Measurements from ENCODE around the gene LIG1.
A peak's percentile ranks its signal among the peaks of the same experiment; 100 is the strongest.

The LIG1 gene

DNA sequence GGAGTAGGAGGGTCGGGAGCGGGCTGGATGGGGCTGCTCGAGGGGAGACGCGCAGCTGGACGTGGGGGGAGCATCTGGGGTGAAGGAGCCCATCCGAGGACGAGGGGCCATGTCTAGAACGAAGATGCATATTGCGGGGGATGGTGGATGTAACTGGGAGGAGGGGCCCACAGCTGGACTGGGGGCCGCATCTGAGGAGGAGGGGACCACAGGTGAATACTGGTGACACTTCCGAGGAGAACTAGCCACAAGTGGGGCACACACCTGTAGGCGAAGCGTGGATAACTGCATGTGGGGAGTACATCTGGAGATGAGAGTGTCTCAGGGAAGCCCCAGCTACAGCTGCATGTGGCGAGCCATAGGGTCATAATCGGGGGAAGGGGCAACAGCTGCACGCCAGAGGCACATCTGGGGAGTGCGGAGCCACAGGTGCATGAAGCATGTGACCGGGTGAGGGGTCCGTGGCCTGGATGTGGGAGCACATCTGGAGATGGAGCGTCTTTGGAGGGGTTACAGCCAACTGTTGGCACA is 738 bp upstream of the LIG1 start:
- TF ChIP-seq CTCF (conservative IDR thresholded peaks at IDR 0.05; ENCODE audit: low read depth, low read length): no peak
- Histone ChIP-seq H3K4me2 (peak overlapping the region; percentile 77), H3K36me3 (ENCODE audit: insufficient read depth) (no peaks in the 10 kb centered on the region), H4K20me1 (ENCODE audit: insufficient read depth) (no peaks in the 10 kb centered on the region), H3K4me1 (ENCODE audit: low read depth, poor library complexity, severe bottlenecking) (peaks cover 23% of the 10 kb centered on the region), H3K79me2 (ENCODE audit: insufficient read depth, low read depth) (peaks cover 24% of the 10 kb centered on the region; the same call in 1 of the 2 replicates), H3K4me3 (IDR thresholded peaks at IDR 0.05; ENCODE audit: insufficient read depth, low read depth, low read length) (no peak overlapping the region), H3K27ac (no peak overlapping the region), H3K27me3 (ENCODE audit: insufficient read depth, low read depth) (no peaks in the 10 kb centered on the region), H3K9ac (peak overlapping the region; percentile 84; the same call in 1 of the 2 replicates), H2AFZ (ENCODE audit: low read depth) (peak overlapping the region; percentile 99; the same call in 1 of the 2 replicates)

- no peaks in the 10 kb centered on the region for H3K27me3 ChIP-seq (ENCODE audit: insufficient read depth, low read depth)
- peaks cover 23% of the 10 kb centered on the region for H3K4me1 ChIP-seq (ENCODE audit: low read depth, poor library complexity, severe bottlenecking)
- H3K27ac ChIP-seq: no peak overlapping the region; the same call in 1 of the 2 replicates
- H2AFZ ChIP-seq (ENCODE audit: low read depth): 0 out of 2 replicates have a peak overlapping the region, but pooled peaks have one; percentile 99
- peaks cover 3% of the 10 kb centered on the region; the same call in 1 of the 2 replicates for H3K36me3 ChIP-seq (ENCODE audit: insufficient read depth)
- no peaks in the 10 kb centered on the region for H4K20me1 ChIP-seq (ENCODE audit: insufficient read depth)
- H3K4me3 ChIP-seq (IDR thresholded peaks at IDR 0.05; ENCODE audit: insufficient read depth, low read depth, low read length): peak overlapping the region; percentile 39
- no peak for TF ChIP-seq CTCF (conservative IDR thresholded peaks at IDR 0.05; ENCODE audit: low read depth, low read length)
- H3K79me2 ChIP-seq (ENCODE audit: insufficient read depth, low read depth): peaks cover 24% of the 10 kb centered on the region; the same call in 1 of the 2 replicates
- peak overlapping the region; percentile 29; the same call in 1 of the 2 replicates for H3K4me2 ChIP-seq
- peak overlapping the region; percentile 84; the same call in 1 of the 2 replicates for H3K9ac ChIP-seq
Observed at GRCh38 chr19:48169578-48169938, 586 bp downstream of the LIG1 start.

DNA sequence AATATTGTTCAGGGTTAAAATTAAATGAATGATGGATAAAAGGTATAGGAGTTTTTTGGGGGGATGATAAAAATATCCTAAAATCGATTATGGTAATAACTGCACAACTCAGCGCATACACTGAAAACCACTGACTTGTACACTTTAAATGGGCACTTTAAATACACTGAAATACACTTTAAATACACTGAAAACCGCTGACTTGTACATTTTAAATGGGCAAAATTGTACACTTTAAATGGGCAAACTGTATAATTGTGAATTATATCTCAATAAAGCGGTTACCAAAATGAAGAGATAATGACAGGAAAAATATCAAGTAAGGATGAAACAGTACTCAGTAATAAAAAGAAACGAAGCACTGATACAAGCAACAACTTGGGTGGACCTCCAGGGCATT is 1.5 kb downstream of the LIG1 start:
- no peak overlapping the region for H3K4me3 ChIP-seq (IDR thresholded peaks at IDR 0.05; ENCODE audit: insufficient read depth, low read depth, low read length)
- no peak for TF ChIP-seq CTCF (conservative IDR thresholded peaks at IDR 0.05; ENCODE audit: low read depth, low read length)
- H3K9ac ChIP-seq: no peak overlapping the region
- H3K27ac ChIP-seq: no peak overlapping the region
- H3K4me2 ChIP-seq: peak overlapping the region; percentile 29; the same call in 1 of the 2 replicates
- peaks cover 6% of the 10 kb centered on the region; the same call in 1 of the 2 replicates for H3K36me3 ChIP-seq (ENCODE audit: insufficient read depth)
- no peaks in the 10 kb centered on the region for H3K27me3 ChIP-seq (ENCODE audit: insufficient read depth, low read depth)
- no peaks in the 10 kb centered on the region for H4K20me1 ChIP-seq (ENCODE audit: insufficient read depth)
- H3K79me2 ChIP-seq (ENCODE audit: insufficient read depth, low read depth): peaks cover 24% of the 10 kb centered on the region; the same call in 1 of the 2 replicates
- no peak overlapping the region for H2AFZ ChIP-seq (ENCODE audit: low read depth)
- H3K4me1 ChIP-seq (ENCODE audit: low read depth, poor library complexity, severe bottlenecking): peaks cover 23% of the 10 kb centered on the region

DNA sequence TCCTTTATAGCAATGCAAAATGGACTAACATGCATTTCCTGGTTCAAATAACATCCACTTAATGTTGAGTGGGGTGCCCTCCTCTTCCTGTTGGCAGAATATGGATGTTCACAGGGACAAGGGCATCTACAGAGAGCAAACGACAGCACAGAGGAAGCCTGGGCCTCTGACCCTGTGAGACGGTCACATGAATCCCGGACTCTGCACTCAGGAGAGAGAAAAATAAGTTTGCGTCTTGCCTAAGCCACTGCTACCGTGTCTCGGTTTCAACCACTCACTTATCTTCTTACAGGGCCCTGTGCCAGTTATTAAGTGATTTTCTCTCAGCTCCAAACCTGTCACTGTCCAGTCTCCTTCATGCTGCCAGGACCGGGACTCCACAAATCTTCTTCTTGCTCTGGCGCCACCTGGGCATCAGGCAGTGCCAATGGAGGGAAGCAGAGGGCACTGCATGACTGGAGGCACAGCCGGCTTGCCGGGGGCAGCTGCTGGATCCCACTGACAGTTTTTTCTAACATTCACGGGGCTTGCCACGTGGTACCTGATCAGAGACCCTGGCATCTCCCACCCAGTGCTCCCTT is 11.8 kb downstream of the LIG1 start:
- H3K4me1 ChIP-seq (ENCODE audit: low read depth, poor library complexity, severe bottlenecking): peaks cover 29% of the 10 kb centered on the region
- H3K4me2 ChIP-seq: peak overlapping the region; percentile 59
- H3K79me2 ChIP-seq (ENCODE audit: insufficient read depth, low read depth): no peaks in the 10 kb centered on the region
- H3K9ac ChIP-seq: no peak overlapping the region
- H4K20me1 ChIP-seq (ENCODE audit: insufficient read depth): no peaks in the 10 kb centered on the region
- TF ChIP-seq CTCF (conservative IDR thresholded peaks at IDR 0.05; ENCODE audit: low read depth, low read length): no peak; the same call in 1 of the 2 replicates
- H3K4me3 ChIP-seq (IDR thresholded peaks at IDR 0.05; ENCODE audit: insufficient read depth, low read depth, low read length): no peak overlapping the region
- no peaks in the 10 kb centered on the region; the same call in 1 of the 2 replicates for H3K36me3 ChIP-seq (ENCODE audit: insufficient read depth)
- H2AFZ ChIP-seq (ENCODE audit: low read depth): no peak overlapping the region
- no peaks in the 10 kb centered on the region for H3K27me3 ChIP-seq (ENCODE audit: insufficient read depth, low read depth)
- peak overlapping the region; percentile 6; the same call in 1 of the 2 replicates for H3K27ac ChIP-seq
